GM12874 (cell line): Measurements from ENCODE around the gene METTL13.

Source experiments
- TF ChIP-seq, protein P1 (sequence below): IDR thresholded peaks from 2 replicates; pipeline ENCODE4 v1.5.1; 2011; ENCODE audit warnings: low read depth, mild to moderate bottlenecking, control low read depth, low read length, moderate library complexity; ENCODE audit not compliant: insufficient read depth

The METTL13 gene

DNA sequence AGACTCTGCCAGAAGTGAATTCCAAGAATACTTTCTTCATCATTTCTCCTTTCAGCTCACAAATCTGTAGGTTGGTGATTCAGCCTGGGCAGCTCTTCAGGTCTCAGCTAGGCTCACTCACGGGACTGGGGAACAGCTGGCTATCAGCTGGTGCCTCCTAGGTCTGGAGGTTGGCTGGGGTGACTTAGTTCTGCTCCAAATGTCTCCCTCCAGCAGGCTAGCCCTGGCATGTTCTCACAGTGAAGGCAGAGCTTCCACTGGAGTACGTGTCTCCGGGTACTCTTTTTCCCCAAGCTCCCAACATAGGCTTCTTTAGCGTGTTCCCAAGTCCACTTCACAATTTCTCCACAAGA lies 27.1 kb upstream of the METTL13 start:
- TF ChIP-seq, protein P1, sequence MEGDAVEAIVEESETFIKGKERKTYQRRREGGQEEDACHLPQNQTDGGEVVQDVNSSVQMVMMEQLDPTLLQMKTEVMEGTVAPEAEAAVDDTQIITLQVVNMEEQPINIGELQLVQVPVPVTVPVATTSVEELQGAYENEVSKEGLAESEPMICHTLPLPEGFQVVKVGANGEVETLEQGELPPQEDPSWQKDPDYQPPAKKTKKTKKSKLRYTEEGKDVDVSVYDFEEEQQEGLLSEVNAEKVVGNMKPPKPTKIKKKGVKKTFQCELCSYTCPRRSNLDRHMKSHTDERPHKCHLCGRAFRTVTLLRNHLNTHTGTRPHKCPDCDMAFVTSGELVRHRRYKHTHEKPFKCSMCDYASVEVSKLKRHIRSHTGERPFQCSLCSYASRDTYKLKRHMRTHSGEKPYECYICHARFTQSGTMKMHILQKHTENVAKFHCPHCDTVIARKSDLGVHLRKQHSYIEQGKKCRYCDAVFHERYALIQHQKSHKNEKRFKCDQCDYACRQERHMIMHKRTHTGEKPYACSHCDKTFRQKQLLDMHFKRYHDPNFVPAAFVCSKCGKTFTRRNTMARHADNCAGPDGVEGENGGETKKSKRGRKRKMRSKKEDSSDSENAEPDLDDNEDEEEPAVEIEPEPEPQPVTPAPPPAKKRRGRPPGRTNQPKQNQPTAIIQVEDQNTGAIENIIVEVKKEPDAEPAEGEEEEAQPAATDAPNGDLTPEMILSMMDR, result no peak

GRCh38 chr1:171754971-171755370 lies 26.5 kb upstream of the METTL13 start:
- TF ChIP-seq, protein P1, result no peak

- TF ChIP-seq, protein P1, result no peak
Observed at GRCh38 chr1:171756856-171757255, 24.6 kb upstream of the METTL13 start.

DNA sequence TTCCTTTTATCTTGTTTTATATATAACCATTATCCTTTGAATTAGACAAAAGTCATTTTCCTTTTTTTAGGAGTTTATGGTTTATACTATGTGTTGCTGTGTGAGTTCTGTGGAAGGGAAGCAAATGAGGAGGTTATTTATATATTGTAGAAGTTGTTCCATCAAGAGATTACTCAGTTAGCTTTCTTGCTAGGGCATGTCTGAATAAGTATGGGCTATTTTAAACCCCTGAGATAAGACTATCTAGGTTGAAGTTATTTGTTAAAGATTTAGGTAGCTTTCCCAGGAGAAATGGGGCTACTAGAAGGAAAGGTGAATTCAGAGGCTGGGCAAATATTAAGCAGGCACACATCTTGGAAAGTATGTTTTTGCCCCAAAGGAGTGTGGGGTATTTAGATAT lies 23.4 kb upstream of the METTL13 start:
- TF ChIP-seq, protein P1, result no peak

DNA sequence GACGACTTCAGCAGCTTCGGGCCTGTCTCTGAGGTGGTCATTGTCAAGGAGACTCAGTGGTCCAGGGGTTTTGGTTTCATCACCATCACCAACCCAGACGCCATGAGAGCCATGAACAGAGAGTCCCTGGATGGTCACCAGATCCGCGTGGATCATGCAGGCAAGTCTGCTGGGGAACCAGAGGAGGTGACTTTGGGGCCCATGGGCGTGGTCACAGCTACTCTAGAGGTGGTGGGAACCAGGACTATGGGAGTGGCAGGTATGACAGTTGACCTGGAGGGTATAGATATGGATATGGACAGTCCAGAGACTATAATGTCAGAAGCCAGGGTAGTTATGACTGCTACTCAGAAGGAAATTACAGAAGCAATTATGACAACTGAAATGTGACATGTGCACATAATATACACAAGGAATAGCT lies 19.3 kb upstream of the METTL13 start:
- TF ChIP-seq, protein P1, result no peak

GRCh38 chr1:171763764-171764163 lies 17.7 kb upstream of the METTL13 start:
- TF ChIP-seq, protein P1, result no peak

DNA sequence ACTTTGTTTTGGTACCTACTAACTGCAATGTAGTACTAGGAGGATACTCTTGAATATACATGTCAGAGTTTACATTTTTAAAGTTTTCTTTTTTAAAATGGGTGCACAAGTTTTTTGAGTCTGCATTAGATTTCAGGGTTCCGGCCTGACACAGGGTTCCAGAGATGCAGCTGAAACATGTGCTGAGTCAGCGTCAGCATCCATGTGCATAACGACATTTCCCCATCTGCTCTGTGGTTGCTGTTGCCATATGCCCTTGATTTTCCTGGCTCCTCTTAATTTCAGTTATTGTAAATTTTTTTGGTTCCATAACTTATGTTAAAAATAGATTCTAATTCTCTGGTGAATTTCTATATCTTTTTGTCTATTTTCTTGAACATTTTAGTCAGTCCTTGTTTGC lies 12.3 kb upstream of the METTL13 start:
- TF ChIP-seq, protein P1, result no peak

DNA sequence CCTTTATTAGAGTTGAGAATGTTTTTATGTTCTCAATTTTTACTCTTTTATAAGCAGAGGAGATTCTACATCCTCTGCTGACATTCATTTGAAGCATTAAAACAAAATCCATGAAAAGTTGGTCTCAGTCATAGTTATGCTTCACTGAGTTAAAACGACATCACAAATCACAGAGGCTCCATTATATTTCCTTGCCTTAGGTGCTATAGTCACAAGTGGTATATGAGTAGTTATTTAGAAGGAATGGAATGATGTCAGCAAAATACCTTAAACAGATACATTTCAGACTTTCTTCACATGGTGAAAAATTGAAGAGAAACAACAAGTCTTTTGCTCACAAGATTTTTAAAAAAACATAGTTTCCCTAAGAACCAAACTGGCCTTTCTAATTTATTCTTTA lies 11.7 kb upstream of the METTL13 start:
- TF ChIP-seq, protein P1, result no peak
